Testis (tissue), 2 donors: ENCODE results near the gene RFX1.

Source experiments
- CTCF ChIP-seq, 3 experiments: fragments of 450-650 bp in 2 of 3; fragments of 200-600 bp in 1 of 3; sonication (generic) in 1 of 3; IDR thresholded peaks; one replicate each; pipeline ENCODE4 v1.5.1; 2016 to 2019; ENCODE audit warnings: antibody characterized with exemption in 3 of 3, mild to moderate bottlenecking in 2 of 3, moderate library complexity in 1 of 3
- POLR2A ChIP-seq: fragments of 450-650 bp; IDR thresholded peaks from one replicate; pipeline ENCODE4 v1.6.1; 2017; ENCODE audit warnings: antibody characterized with exemption, mild to moderate bottlenecking, moderate library complexity

GRCh38 chr19:13962699-13963602 is 43.2 kb downstream of the RFX1 start:
- TF ChIP-seq CTCF (IDR thresholded peaks at IDR 0.05) (no peak), POLR2A (no peak)
